GOT3 (cell line): Measurements from ENCODE around the gene IGFBP5.

Experiments
- DNase-seq: peaks from one replicate; lab custom pipeline; 2025; ENCODE audit warnings: mixed read lengths; lab: John Stamatoyannopoulos, UW

IGFBP5 gene

GRCh38 chr2:216687646-216688045, 7.7 kb downstream of the IGFBP5 start:
- no peak for DNase-seq

GRCh38 chr2:216687111-216687510, 8.2 kb downstream of the IGFBP5 start:
- no peak for DNase-seq

GRCh38 chr2:216685327-216685875, 9.9 kb downstream of the IGFBP5 start:
- no peak for DNase-seq

- no peak for DNase-seq
These were observed 11.5 kb downstream of the IGFBP5 start for GRCh38 chr2:216683846-216684245.

- no peak for DNase-seq
These were observed 13.7 kb downstream of the IGFBP5 start for GRCh38 chr2:216681683-216682082.

- no peak for DNase-seq
These were observed 14.3 kb downstream of the IGFBP5 start for GRCh38 chr2:216680951-216681629.

- no peak for DNase-seq
These were observed 15.7 kb downstream of the IGFBP5 start for GRCh38 chr2:216679658-216680024.

- no peak for DNase-seq
These were observed 16.3 kb downstream of the IGFBP5 start for GRCh38 chr2:216678813-216679657.

GRCh38 chr2:216678098-216678465, 17.3 kb downstream of the IGFBP5 start:
- no peak for DNase-seq

GRCh38 chr2:216677439-216678097, 17.8 kb downstream of the IGFBP5 start:
- DNase-seq = no peak

GRCh38 chr2:216676630-216677029, 18.7 kb downstream of the IGFBP5 start:
- DNase-seq = no peak

- no peak for DNase-seq
These were observed 21.0 kb downstream of the IGFBP5 start for GRCh38 chr2:216674376-216674775.

- DNase-seq = no peak
These were observed 21.7 kb downstream of the IGFBP5 start for GRCh38 chr2:216673609-216674008.

GRCh38 chr2:216673021-216673420, 22.3 kb downstream of the IGFBP5 start:
- no peak for DNase-seq

GRCh38 chr2:216672466-216672865, 22.9 kb downstream of the IGFBP5 start:
- no peak for DNase-seq

- no peak for DNase-seq
These were observed 23.5 kb downstream of the IGFBP5 start for GRCh38 chr2:216671791-216672343.

- DNase-seq = no peak
These were observed 24.3 kb downstream of the IGFBP5 start for GRCh38 chr2:216671081-216671411.

- DNase-seq = no peak
These were observed 24.9 kb downstream of the IGFBP5 start for GRCh38 chr2:216670266-216671080.

- peak; percentile 24 for DNase-seq
These were observed 28.7 kb downstream of the IGFBP5 start for GRCh38 chr2:216666461-216667233.

GRCh38 chr2:216665717-216666116, 29.6 kb downstream of the IGFBP5 start:
- DNase-seq = no peak

- DNase-seq = no peak
These were observed 30.1 kb downstream of the IGFBP5 start for GRCh38 chr2:216665242-216665641.
